ENCODE data around the gene SIRT5.

GRCh38 chr6:13660273-13660672 is 85.9 kb downstream of the SIRT5 start:
- no peak for TF ChIP-seq REST (IDR thresholded peaks at IDR 0.05; ENCODE audit: borderline replicate concordance)
- TF ChIP-seq CTCF (IDR thresholded peaks at IDR 0.05; ENCODE audit: poor library complexity, severe bottlenecking) = no peak
- no peak for TF ChIP-seq MXI1 (conservative IDR thresholded peaks at IDR 0.05; ENCODE audit: poor library complexity, severe bottlenecking)

Data from neural cell (in vitro differentiated cells).